Muscle layer of duodenum (tissue), 2 donors: Measurements from ENCODE around the gene ERGIC3.
A peak's percentile ranks its signal among the peaks of the same experiment; 100 is the strongest.
"Not testable (repeated sequence)": the region's sequence is repeated elsewhere in the genome, so short reads cannot be mapped to it uniquely, and the experiment has no call there.

Source experiments
- H3K27ac ChIP-seq: one replicate; pipeline ENCODE4 v1.7.0; 2013; ENCODE audit warnings: mild to moderate bottlenecking, low read length
- H3K27me3 ChIP-seq: one replicate; pipeline ENCODE4 v1.7.0; 2013; ENCODE audit warnings: low read depth, mild to moderate bottlenecking, control low read depth, low read length
- H3K36me3 ChIP-seq, 2 donors: one replicate each; pipeline ENCODE4 v1.7.0; 2013; ENCODE audit warnings: low read length in 2 of 2, control low read depth in 1 of 2, mild to moderate bottlenecking in 1 of 2; ENCODE audit not compliant: insufficient read depth in 2 of 2, control insufficient read depth in 1 of 2
- H3K4me1 ChIP-seq, 2 donors: one replicate each; pipeline ENCODE4 v1.7.0; 2013; ENCODE audit warnings: low read length in 2 of 2, mild to moderate bottlenecking in 2 of 2, control low read depth in 1 of 2, moderate library complexity in 1 of 2; ENCODE audit not compliant: insufficient read depth in 2 of 2, control insufficient read depth in 1 of 2
- H3K4me3 ChIP-seq, 2 donors: one replicate each; pipeline ENCODE4 v1.7.0; 2013; ENCODE audit warnings: low read length in 2 of 2, low read depth in 1 of 2, mild to moderate bottlenecking in 1 of 2
- H3K9me3 ChIP-seq, 2 donors: one replicate each; pipeline ENCODE4 v1.7.0; 2013; ENCODE audit warnings: low read length in 2 of 2, control low read depth in 1 of 2, mild to moderate bottlenecking in 1 of 2; ENCODE audit not compliant: control insufficient read depth in 1 of 2
- donor health status: healthy.

The ERGIC3 gene

GRCh38 chr20:35523298-35523888 is 18.5 kb upstream of the ERGIC3 start:
- Histone ChIP-seq H3K27me3 (no peaks in the 10 kb centered on the region), H3K9me3 (no peaks in the 10 kb centered on the region), H3K36me3 (no peaks in the 10 kb centered on the region), H3K27ac (no peak overlapping the region), H3K4me3 (no peak overlapping the region), H3K4me1 (no peaks in the 10 kb centered on the region)

GRCh38 chr20:35525639-35526038 is 16.2 kb upstream of the ERGIC3 start:
- Histone ChIP-seq H3K27ac (no peak overlapping the region), H3K4me1 (no peaks in the 10 kb centered on the region), H3K9me3 (no peaks in the 10 kb centered on the region), H3K4me3 (no peak overlapping the region), H3K27me3 (no peaks in the 10 kb centered on the region), H3K36me3 (no peaks in the 10 kb centered on the region)

DNA sequence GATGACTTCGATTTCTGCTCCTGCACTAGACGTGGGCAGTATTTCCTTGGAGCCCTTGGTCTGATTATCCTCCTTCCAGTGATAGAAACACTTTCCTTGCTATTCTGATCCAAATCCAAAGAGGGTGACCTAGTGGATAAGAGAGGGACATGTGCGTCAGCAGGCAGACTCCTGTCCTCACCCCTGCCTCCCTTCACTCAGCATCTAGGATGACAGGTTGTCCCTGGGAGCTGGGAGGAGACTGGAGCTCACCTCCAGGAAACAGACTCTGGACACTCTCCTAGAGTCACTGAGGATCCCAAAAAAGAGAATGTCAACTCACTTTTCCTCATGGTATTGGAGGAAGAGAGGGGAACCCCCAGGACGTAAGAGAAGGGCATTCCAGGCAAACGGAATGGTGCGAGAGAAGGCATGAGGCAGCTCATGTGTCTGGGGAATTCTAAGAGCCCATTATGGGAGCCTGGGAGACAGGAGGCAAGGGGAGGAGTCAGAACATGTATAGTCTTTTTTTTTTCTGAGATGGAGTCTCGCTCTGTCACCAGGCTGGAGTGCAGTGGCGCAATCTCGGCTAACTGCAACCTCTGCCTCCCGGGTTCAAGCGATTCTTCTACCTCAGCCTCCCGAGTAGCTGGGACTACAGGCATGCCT is 14.6 kb upstream of the ERGIC3 start:
- Histone ChIP-seq H3K9me3 (no peaks in the 10 kb centered on the region), H3K4me1 (no peaks in the 10 kb centered on the region), H3K27ac (no peak overlapping the region), H3K36me3 (no peaks in the 10 kb centered on the region), H3K4me3 (no peak overlapping the region), H3K27me3 (no peaks in the 10 kb centered on the region)

DNA sequence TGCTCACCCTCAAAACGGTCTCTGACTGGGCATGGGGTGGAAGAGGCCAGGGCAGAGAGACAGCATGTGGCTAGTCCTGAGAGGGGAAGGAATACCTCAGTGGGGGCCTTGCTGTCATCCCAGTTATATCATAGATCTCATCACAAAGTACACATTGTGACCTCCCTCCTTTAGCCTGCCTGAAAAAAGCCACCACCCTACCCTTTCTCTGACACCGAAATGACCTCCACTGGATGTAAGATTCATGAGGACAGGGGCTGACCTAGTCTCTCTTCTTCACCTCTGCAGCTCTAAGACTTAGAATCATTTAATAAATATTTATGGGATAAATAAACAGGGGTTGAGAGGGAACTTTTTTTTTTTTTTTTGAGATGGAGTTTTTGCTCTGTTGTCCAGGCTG is 12.3 kb upstream of the ERGIC3 start, which contains the start of gene C20orf173:
Gene C20orf173 (minus strand): TSS at position 101 of the 400 bp plus-strand sequence. CDS start 279 bp downstream, outside the sequence.
- no peaks in the 10 kb centered on the region for H3K4me1 ChIP-seq
- H3K9me3 ChIP-seq = no peaks in the 10 kb centered on the region
- no peak within 1 kb of the TSS for H3K27ac ChIP-seq
- H3K36me3 ChIP-seq = no peaks in the 10 kb centered on the region
- no peak within 1 kb of the TSS for H3K4me3 ChIP-seq
- H3K27me3 ChIP-seq = no peaks in the 10 kb centered on the region

GRCh38 chr20:35539756-35540212 is 2.1 kb upstream of the ERGIC3 start:
- H3K27ac ChIP-seq = no peak overlapping the region
- peaks cover 0 to 13% of the 10 kb centered on the region in 2 donors for H3K36me3 ChIP-seq
- H3K27me3 ChIP-seq = no peaks in the 10 kb centered on the region
- no peaks in the 10 kb centered on the region for H3K9me3 ChIP-seq
- no peak overlapping the region for H3K4me3 ChIP-seq
- H3K4me1 ChIP-seq = peaks cover 0 to 10% of the 10 kb centered on the region in 2 donors

- H3K4me3 ChIP-seq = peak overlapping the region; percentile 81 to 92
- H3K27me3 ChIP-seq = no peaks in the 10 kb centered on the region
- peaks cover 0 to 16% of the 10 kb centered on the region in 2 donors for H3K36me3 ChIP-seq
- H3K27ac ChIP-seq = no peak overlapping the region
- H3K4me1 ChIP-seq = peaks cover 0 to 10% of the 10 kb centered on the region in 2 donors
- no peaks in the 10 kb centered on the region for H3K9me3 ChIP-seq
These were observed 628 bp upstream of the ERGIC3 start for GRCh38 chr20:35541118-35541782.

- H3K27me3 ChIP-seq = no peaks in the 10 kb centered on the region
- H3K4me1 ChIP-seq = peaks cover 0 to 10% of the 10 kb centered on the region in 2 donors
- H3K36me3 ChIP-seq = peaks cover 0 to 30% of the 10 kb centered on the region in 2 donors
- H3K4me3 ChIP-seq = peak overlapping the region; percentile 81 to 92
- no peaks in the 10 kb centered on the region for H3K9me3 ChIP-seq
- no peak overlapping the region for H3K27ac ChIP-seq
These were observed 1.1 kb downstream of the ERGIC3 start for GRCh38 chr20:35542990-35543389.

GRCh38 chr20:35544436-35544835 is 2.6 kb downstream of the ERGIC3 start:
- H3K27me3 ChIP-seq = no peaks in the 10 kb centered on the region
- no peak overlapping the region for H3K4me3 ChIP-seq
- no peak overlapping the region for H3K27ac ChIP-seq
- no peaks in the 10 kb centered on the region for H3K9me3 ChIP-seq
- peaks cover 11 to 43% of the 10 kb centered on the region in 2 donors for H3K36me3 ChIP-seq
- peaks cover 0 to 10% of the 10 kb centered on the region in 2 donors for H3K4me1 ChIP-seq

- Histone ChIP-seq H3K4me1 (peaks cover 0 to 10% of the 10 kb centered on the region in 2 donors), H3K36me3 (peaks cover 13 to 45% of the 10 kb centered on the region in 2 donors)
- H3K27me3 ChIP-seq, H3K9me3 ChIP-seq, H3K27ac ChIP-seq, H3K4me3 ChIP-seq: not testable (repeated sequence)
These were observed 3.1 kb downstream of the ERGIC3 start for GRCh38 chr20:35544941-35545340.

DNA sequence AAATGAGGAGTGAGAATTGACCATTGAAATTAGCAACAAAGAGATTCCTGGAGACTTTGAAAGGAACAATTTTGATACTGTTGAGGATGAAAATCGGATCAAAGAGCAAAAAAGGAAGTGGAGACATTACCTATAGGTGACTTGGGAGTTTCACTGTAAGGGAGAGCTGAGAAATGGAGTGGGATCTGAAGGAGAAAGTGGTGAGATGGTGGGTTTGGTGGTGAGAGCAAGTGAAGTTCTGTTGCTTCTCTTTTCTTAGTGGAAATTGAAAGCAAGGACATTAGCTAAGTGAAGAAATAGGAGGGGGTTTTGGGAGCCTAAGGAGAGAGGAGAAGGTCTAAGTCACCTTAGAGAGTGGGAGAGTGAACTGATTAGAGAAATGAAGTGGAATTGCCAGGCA is 4.2 kb downstream of the ERGIC3 start:
- H3K4me3 ChIP-seq = no peak overlapping the region
- peaks cover 0 to 10% of the 10 kb centered on the region in 2 donors for H3K4me1 ChIP-seq
- peaks cover 17 to 57% of the 10 kb centered on the region in 2 donors for H3K36me3 ChIP-seq
- no peak overlapping the region for H3K27ac ChIP-seq
- no peaks in the 10 kb centered on the region for H3K27me3 ChIP-seq
- no peaks in the 10 kb centered on the region for H3K9me3 ChIP-seq

GRCh38 chr20:35547329-35547728 is 5.5 kb downstream of the ERGIC3 start:
- no peaks in the 10 kb centered on the region for H3K9me3 ChIP-seq
- H3K27ac ChIP-seq = no peak overlapping the region
- no peak overlapping the region for H3K4me3 ChIP-seq
- H3K36me3 ChIP-seq = peaks cover 29 to 69% of the 10 kb centered on the region in 2 donors
- H3K4me1 ChIP-seq = peaks cover 0 to 9% of the 10 kb centered on the region in 2 donors
- no peaks in the 10 kb centered on the region for H3K27me3 ChIP-seq
